Activated CD8-positive, alpha-beta memory T cell treated with anti-CD3 and anti-CD28 coated beads for 1 hour (primary cell): ENCODE measurements around the gene SLC12A7.
"Not testable (repeated sequence)": the region's sequence is repeated elsewhere in the genome, so short reads cannot be mapped to it uniquely, and the experiment has no call there.

Source experiments
- DNase-seq, 2 donors: peaks; one replicate each; pipeline ENCODE4 v3.0.0-alpha.2; 2020; ENCODE audit warnings: low read depth in 1 of 2; ENCODE audit errors: extremely low read depth in 1 of 2

SLC12A7 gene

GRCh38 chr5:1111727-1112289 is at the start of gene SLC12A7:
Gene SLC12A7 (minus strand): TSS chr5:1112063. CDS start chr5:1111991, 72 bp downstream.
- peak in 1 of 2 donors; percentile 32 for DNase-seq

GRCh38 chr5:1161108-1161832 is 49.4 kb upstream of the SLC12A7 start:
- no peak for DNase-seq

- DNase-seq = no peak
Observed at GRCh38 chr5:1159774-1160406, 48.0 kb upstream of the SLC12A7 start.

GRCh38 chr5:1159341-1159675 is 47.4 kb upstream of the SLC12A7 start:
- DNase-seq = no peak

- DNase-seq = no peak
Observed at GRCh38 chr5:1158647-1159340, 46.9 kb upstream of the SLC12A7 start.

GRCh38 chr5:1157461-1157986 is 45.7 kb upstream of the SLC12A7 start:
- DNase-seq = not testable (repeated sequence)

- DNase-seq = no peak
Observed at GRCh38 chr5:1156754-1157460, 45.0 kb upstream of the SLC12A7 start.

GRCh38 chr5:1156033-1156753 is 44.3 kb upstream of the SLC12A7 start:
- no peak for DNase-seq

GRCh38 chr5:1155191-1156032 is 43.5 kb upstream of the SLC12A7 start:
- no peak for DNase-seq

- no peak for DNase-seq
Observed at GRCh38 chr5:1153428-1153827, 41.6 kb upstream of the SLC12A7 start.

GRCh38 chr5:1152771-1153282 is 41.0 kb upstream of the SLC12A7 start:
- no peak for DNase-seq

- DNase-seq = no peak
Observed at GRCh38 chr5:1152156-1152555, 40.3 kb upstream of the SLC12A7 start.

- DNase-seq = no peak
Observed at GRCh38 chr5:1151316-1151715, 39.5 kb upstream of the SLC12A7 start.

GRCh38 chr5:1150866-1151265 is 39.0 kb upstream of the SLC12A7 start:
- DNase-seq = no peak

GRCh38 chr5:1144638-1145396 is 33.0 kb upstream of the SLC12A7 start:
- DNase-seq = no peak

GRCh38 chr5:1144089-1144488 is 32.2 kb upstream of the SLC12A7 start:
- DNase-seq = no peak

- no peak for DNase-seq
Observed at GRCh38 chr5:1143670-1143951, 31.7 kb upstream of the SLC12A7 start.

- DNase-seq = no peak
Observed at GRCh38 chr5:1142886-1143669, 31.2 kb upstream of the SLC12A7 start.
